Hepatocyte (in vitro differentiated cells): ENCODE measurements around the gene ACVR2A. TPM values are rescaled to one million over a fixed set of nuclear protein-coding genes. Genes with fewer than 3 reads are reported as not detected.

ENCODE experiments used
- DNase-seq: peaks from one replicate; pipeline ENCODE4 v3.0.0-alpha.2; 2016; ENCODE audit warnings: low spot score
- H2AFZ ChIP-seq: fragments of 200-600 bp; sonication (generic); 2 replicates; pipeline ENCODE4 v1.6.0; 2016; ENCODE audit warnings: antibody characterized with exemption, mild to moderate bottlenecking
- H3K27ac ChIP-seq: fragments of 200-600 bp; sonication (generic); 2 replicates; pipeline ENCODE4 v1.5.1; 2016; ENCODE audit warnings: mild to moderate bottlenecking
- H3K27me3 ChIP-seq: fragments of 200-600 bp; sonication (generic); 2 replicates; pipeline ENCODE4 v1.6.1; 2016
- H3K36me3 ChIP-seq: fragments of 200-600 bp; sonication (generic); replicated peaks from 2 replicates; pipeline ENCODE4 v1.5.1; 2016; ENCODE audit warnings: low read depth; ENCODE audit not compliant: insufficient read depth
- H3K4me1 ChIP-seq: fragments of 200-600 bp; sonication (generic); 2 replicates; pipeline ENCODE4 v1.5.1; 2016; ENCODE audit warnings: mild to moderate bottlenecking, moderate library complexity; ENCODE audit not compliant: insufficient read depth
- H3K4me2 ChIP-seq: fragments of 200-600 bp; sonication (generic); 2 replicates; pipeline ENCODE4 v1.6.0; 2016
- H3K4me3 ChIP-seq: fragments of 200-600 bp; sonication (generic); 2 replicates; pipeline ENCODE4 v1.5.1; 2016; ENCODE audit warnings: mild to moderate bottlenecking
- H3K79me2 ChIP-seq: fragments of 200-600 bp; sonication (generic); 2 replicates; pipeline ENCODE4 v1.6.0; 2017; ENCODE audit warnings: mild to moderate bottlenecking
- H3K9me2 ChIP-seq: fragments of 200-600 bp; sonication (generic); replicated peaks from 2 replicates; pipeline ENCODE4 v1.6.0; 2017; ENCODE audit warnings: mild to moderate bottlenecking; ENCODE audit not compliant: insufficient read depth
- H3K9me3 ChIP-seq: fragments of 200-600 bp; sonication (generic); 2 replicates; pipeline ENCODE4 v1.5.1; 2016; ENCODE audit warnings: low read depth, mild to moderate bottlenecking
- H4K20me1 ChIP-seq: fragments of 200-600 bp; sonication (generic); 2 replicates; pipeline ENCODE4 v1.6.0; 2016; ENCODE audit warnings: mild to moderate bottlenecking; ENCODE audit not compliant: insufficient read depth, poor library complexity, severe bottlenecking
- EZH2 ChIP-seq: fragments of 200-600 bp; sonication (generic); IDR thresholded peaks from 2 replicates; pipeline ENCODE4 v1.6.1; 2016; ENCODE audit warnings: antibody characterized with exemption, mild to moderate bottlenecking, borderline replicate concordance
- EZH2phosphoT487 ChIP-seq: fragments of 200-600 bp; sonication (generic); IDR thresholded peaks from one replicate; pipeline ENCODE4 v1.6.1; 2018; ENCODE audit warnings: antibody characterized with exemption, mild to moderate bottlenecking, low read depth, moderate library complexity; ENCODE audit not compliant: unreplicated experiment, severe bottlenecking
- WGBS: methylation state at CpG from one replicate; pipeline ENCODE4 v1.1.6; 2016; ENCODE audit warnings: low lambda C conversion rate; ENCODE audit errors: missing lambda C conversion rate; 5-methylcytosine and 5-hydroxymethylcytosine counted together
- polyA plus RNA-seq: library from polyadenylated mRNA; unstranded; fragments of >200 nt; fragmentation: Nextera tagmentation; extraction: Ambion mirVana; gene quantifications from 2 replicates; pipeline ENCODE4 v1.2.1, GENCODE V29; 2016
- total RNA-seq: library from RNA; depleted of rRNA; stranded (reverse); fragments of >200 nt; gene quantifications from 2 replicates; pipeline ENCODE4 v1.2.3, GENCODE V29; 2014
- TF ChIP-seq, protein P1 (sequence below): fragments of 200-600 bp; sonication (generic); IDR thresholded peaks from 2 replicates; pipeline ENCODE4 v1.5.1; 2016; ENCODE audit warnings: antibody characterized with exemption, mild to moderate bottlenecking; ENCODE audit not compliant: poor library complexity

Gene ACVR2A
- total and polyA plus RNA-seq, 2 experiments from 2014 or later: 21.9 to 43.0 TPM

DNA sequence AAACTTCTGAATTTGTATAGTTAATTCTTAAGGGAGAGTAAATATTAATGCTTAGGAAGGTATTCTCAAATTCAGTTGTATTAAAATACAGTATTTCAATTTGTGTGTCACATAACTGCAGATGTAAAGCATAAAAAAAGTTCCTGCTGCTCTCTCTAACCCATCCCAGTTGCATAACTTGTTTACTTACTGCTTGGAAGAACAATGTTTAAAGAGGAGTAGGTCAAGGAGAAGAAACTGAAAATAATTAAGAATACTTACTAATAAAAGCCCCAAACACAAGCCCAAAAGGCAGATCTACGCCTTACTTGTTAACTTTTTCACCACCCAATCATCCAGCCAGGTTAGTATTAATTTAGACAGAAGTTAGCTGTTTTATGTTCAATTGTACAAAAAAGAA is 94.5 kb downstream of the ACVR2A start:
- TF ChIP-seq, protein P1, sequence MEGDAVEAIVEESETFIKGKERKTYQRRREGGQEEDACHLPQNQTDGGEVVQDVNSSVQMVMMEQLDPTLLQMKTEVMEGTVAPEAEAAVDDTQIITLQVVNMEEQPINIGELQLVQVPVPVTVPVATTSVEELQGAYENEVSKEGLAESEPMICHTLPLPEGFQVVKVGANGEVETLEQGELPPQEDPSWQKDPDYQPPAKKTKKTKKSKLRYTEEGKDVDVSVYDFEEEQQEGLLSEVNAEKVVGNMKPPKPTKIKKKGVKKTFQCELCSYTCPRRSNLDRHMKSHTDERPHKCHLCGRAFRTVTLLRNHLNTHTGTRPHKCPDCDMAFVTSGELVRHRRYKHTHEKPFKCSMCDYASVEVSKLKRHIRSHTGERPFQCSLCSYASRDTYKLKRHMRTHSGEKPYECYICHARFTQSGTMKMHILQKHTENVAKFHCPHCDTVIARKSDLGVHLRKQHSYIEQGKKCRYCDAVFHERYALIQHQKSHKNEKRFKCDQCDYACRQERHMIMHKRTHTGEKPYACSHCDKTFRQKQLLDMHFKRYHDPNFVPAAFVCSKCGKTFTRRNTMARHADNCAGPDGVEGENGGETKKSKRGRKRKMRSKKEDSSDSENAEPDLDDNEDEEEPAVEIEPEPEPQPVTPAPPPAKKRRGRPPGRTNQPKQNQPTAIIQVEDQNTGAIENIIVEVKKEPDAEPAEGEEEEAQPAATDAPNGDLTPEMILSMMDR: no peak
- TF ChIP-seq EZH2: no peak
- TF ChIP-seq EZH2phosphoT487: no peak
- Histone ChIP-seq H3K79me2 (no peaks in the 10 kb centered on the region), H3K9me3 (no peaks in the 10 kb centered on the region), H3K27me3 (no peaks in the 10 kb centered on the region), H3K27ac (no peak overlapping the region), H3K4me2 (no peak overlapping the region), H3K4me3 (no peak overlapping the region), H2AFZ (no peak overlapping the region), H4K20me1 (no peaks in the 10 kb centered on the region), H3K36me3 (no peaks in the 10 kb centered on the region), H3K9me2 (no peaks in the 10 kb centered on the region), H3K4me1 (no peaks in the 10 kb centered on the region)
- 100% methylated on average over 1 of the region's 1 CpG for WGBS
- no peak for DNase-seq

DNA sequence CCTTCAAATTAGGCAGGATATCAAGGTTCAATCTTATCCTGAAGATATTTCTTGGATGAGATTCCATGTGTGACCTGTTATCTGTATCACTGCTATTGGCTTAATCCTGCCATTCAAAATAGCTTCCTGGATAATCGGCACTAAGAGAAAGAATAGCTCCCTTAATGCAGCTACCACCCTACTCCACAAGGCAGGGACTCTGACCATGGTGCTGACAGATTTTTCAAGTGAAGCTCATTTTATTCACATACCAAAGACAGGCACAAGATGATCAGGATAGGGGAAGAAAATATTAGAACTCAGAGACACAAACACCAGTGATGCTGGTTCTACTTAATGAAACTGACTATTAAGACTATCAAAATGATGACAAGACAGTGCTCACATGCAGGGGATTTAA is 100.8 kb downstream of the ACVR2A start:
- no peaks in the 10 kb centered on the region for H3K36me3 ChIP-seq
- TF ChIP-seq EZH2phosphoT487 (no peak), EZH2 (no peak)
- TF ChIP-seq, protein P1: no peak
- H3K79me2 ChIP-seq: no peaks in the 10 kb centered on the region
- WGBS: 26% methylated on average over 1 of the region's 1 CpG
- H3K9me2 ChIP-seq: no peaks in the 10 kb centered on the region
- no peaks in the 10 kb centered on the region for H3K27me3 ChIP-seq
- no peak overlapping the region for H3K4me3 ChIP-seq
- no peak overlapping the region for H2AFZ ChIP-seq
- H3K27ac ChIP-seq: no peak overlapping the region
- no peak overlapping the region for H3K4me2 ChIP-seq
- DNase-seq: no peak
- no peaks in the 10 kb centered on the region for H3K9me3 ChIP-seq
- no peaks in the 10 kb centered on the region for H3K4me1 ChIP-seq
- H4K20me1 ChIP-seq: no peaks in the 10 kb centered on the region

DNA sequence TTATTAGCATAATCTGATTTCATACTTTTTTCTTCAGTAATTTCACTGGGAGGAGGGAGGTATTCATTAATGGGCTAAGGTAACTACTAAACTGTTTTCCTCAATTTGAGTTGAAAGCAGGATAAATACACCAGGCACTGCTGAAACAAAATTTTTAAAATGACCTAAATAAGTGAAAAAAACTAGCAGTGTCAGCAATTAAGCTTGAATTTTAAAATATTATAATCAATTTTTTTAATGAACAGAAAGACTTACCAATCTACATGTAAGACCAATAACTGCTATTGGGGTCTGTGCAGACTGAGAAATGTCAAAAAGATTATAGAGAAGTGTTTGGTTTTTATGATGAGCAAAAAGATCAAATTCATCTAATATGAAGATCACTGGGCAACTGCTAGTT is 107.3 kb downstream of the ACVR2A start:
- H3K36me3 ChIP-seq: no peaks in the 10 kb centered on the region
- H3K27ac ChIP-seq: no peak overlapping the region
- H3K4me2 ChIP-seq: no peak overlapping the region
- TF ChIP-seq EZH2 (no peak), EZH2phosphoT487 (no peak)
- TF ChIP-seq, protein P1: no peak
- no peak overlapping the region for H3K4me3 ChIP-seq
- no peak overlapping the region for H2AFZ ChIP-seq
- H3K9me3 ChIP-seq: no peaks in the 10 kb centered on the region
- no peaks in the 10 kb centered on the region for H4K20me1 ChIP-seq
- no peaks in the 10 kb centered on the region for H3K9me2 ChIP-seq
- DNase-seq: no peak
- H3K27me3 ChIP-seq: no peaks in the 10 kb centered on the region
- H3K4me1 ChIP-seq: no peaks in the 10 kb centered on the region
- H3K79me2 ChIP-seq: no peaks in the 10 kb centered on the region

DNA sequence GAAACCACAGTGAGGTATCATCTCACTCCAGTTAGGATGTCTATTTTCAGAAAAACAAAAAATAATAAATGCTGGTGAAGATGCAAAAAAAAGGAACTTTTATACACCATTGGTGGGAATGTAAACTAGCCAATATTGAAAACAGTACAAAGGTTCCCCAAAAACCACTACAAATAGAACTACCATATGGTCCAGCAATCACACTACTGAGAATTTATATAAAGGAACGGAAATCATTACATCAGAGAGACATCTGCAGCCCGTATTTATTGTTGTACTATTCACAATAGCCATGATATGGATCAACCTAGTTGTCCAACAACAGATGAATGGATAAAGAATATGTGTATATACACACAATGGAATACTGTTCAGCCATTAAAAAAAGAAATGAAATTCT is 123.7 kb downstream of the ACVR2A start:
- Histone ChIP-seq H3K27me3 (no peaks in the 10 kb centered on the region), H3K9me3 (peaks cover 10% of the 10 kb centered on the region), H2AFZ (no peak overlapping the region), H3K36me3 (no peaks in the 10 kb centered on the region), H3K4me3 (no peak overlapping the region), H3K79me2 (peaks cover 41% of the 10 kb centered on the region), H3K4me2 (no peak overlapping the region), H3K27ac (no peak overlapping the region), H4K20me1 (no peaks in the 10 kb centered on the region), H3K4me1 (no peaks in the 10 kb centered on the region), H3K9me2 (no peaks in the 10 kb centered on the region)
- TF ChIP-seq, protein P1: no peak
- no peak for TF ChIP-seq EZH2
- no peak for TF ChIP-seq EZH2phosphoT487
- WGBS: 97% methylated on average over 2 of the region's 2 CpGs
- no peak for DNase-seq
